Astrocyte of the spinal cord (primary cell): ENCODE results near the gene GPATCH2.

ENCODE experiments used
- DNase-seq: peaks from one replicate; pipeline ENCODE4 v3.0.0; 2011; ENCODE audit warnings: low read depth, low spot score
- H3K4me3 ChIP-seq: 2 replicates; pipeline ENCODE4 v1.5.1; 2011; ENCODE audit warnings: low read depth, mild to moderate bottlenecking, low read length, moderate library complexity
- CTCF ChIP-seq: IDR thresholded peaks from 2 replicates; pipeline ENCODE4 v1.5.1; 2012; ENCODE audit warnings: low read depth, mild to moderate bottlenecking, low read length, inconsistent platforms
- in situ Hi-C: cut with HindIII; loops from 2 replicates; pipeline ENCODE4 v1.10.0; 2017; ENCODE audit warnings: low sequenced_read_pairs

The GPATCH2 gene

GRCh38 chr1:217522277-217522676 lies 108.6 kb downstream of the GPATCH2 start:
- in situ Hi-C loops: no loop called here
- no peak overlapping the region for H3K4me3 ChIP-seq
- TF ChIP-seq CTCF: no peak
- no peak for DNase-seq

GRCh38 chr1:217521317-217521716 lies 109.6 kb downstream of the GPATCH2 start:
- no peak for TF ChIP-seq CTCF
- in situ Hi-C loops: no loop called here
- H3K4me3 ChIP-seq: no peak overlapping the region
- DNase-seq: no peak

GRCh38 chr1:217506878-217507277 lies 124.0 kb downstream of the GPATCH2 start:
- in situ Hi-C loops: no loop called here
- no peak overlapping the region for H3K4me3 ChIP-seq
- DNase-seq: no peak
- no peak for TF ChIP-seq CTCF

- no peak for TF ChIP-seq CTCF
- no peak for DNase-seq
- H3K4me3 ChIP-seq: no peak overlapping the region
- in situ Hi-C loops: no loop called here
Observed at GRCh38 chr1:217498209-217498608, 132.7 kb downstream of the GPATCH2 start.

GRCh38 chr1:217495249-217495648 lies 135.6 kb downstream of the GPATCH2 start:
- H3K4me3 ChIP-seq: no peak overlapping the region
- no peak for TF ChIP-seq CTCF
- in situ Hi-C loops: no loop called here
- no peak for DNase-seq

- DNase-seq: no peak
- TF ChIP-seq CTCF: no peak
- in situ Hi-C loops: no loop called here
- H3K4me3 ChIP-seq: no peak overlapping the region
Observed at GRCh38 chr1:217494767-217495166, 136.1 kb downstream of the GPATCH2 start.

GRCh38 chr1:217493290-217493689 lies 137.6 kb downstream of the GPATCH2 start:
- DNase-seq: no peak
- no peak for TF ChIP-seq CTCF
- no peak overlapping the region for H3K4me3 ChIP-seq
- in situ Hi-C loops: no loop called here
